Ramos (cell line): ENCODE measurements around the gene KIFAP3.
"Not testable (repeated sequence)": the region's sequence is repeated elsewhere in the genome, so short reads cannot be mapped to it uniquely, and the experiment has no call there.

Experiments used
- in situ Hi-C: fragments of 300-500 bp; cut with MboI; formaldehyde crosslinking; loops from one replicate; pipeline ENCODE4 v1.14.3; 2022; ENCODE audit warnings: low sequenced_read_pairs; ENCODE audit not compliant: unreplicated experiment

KIFAP3 gene

DNA sequence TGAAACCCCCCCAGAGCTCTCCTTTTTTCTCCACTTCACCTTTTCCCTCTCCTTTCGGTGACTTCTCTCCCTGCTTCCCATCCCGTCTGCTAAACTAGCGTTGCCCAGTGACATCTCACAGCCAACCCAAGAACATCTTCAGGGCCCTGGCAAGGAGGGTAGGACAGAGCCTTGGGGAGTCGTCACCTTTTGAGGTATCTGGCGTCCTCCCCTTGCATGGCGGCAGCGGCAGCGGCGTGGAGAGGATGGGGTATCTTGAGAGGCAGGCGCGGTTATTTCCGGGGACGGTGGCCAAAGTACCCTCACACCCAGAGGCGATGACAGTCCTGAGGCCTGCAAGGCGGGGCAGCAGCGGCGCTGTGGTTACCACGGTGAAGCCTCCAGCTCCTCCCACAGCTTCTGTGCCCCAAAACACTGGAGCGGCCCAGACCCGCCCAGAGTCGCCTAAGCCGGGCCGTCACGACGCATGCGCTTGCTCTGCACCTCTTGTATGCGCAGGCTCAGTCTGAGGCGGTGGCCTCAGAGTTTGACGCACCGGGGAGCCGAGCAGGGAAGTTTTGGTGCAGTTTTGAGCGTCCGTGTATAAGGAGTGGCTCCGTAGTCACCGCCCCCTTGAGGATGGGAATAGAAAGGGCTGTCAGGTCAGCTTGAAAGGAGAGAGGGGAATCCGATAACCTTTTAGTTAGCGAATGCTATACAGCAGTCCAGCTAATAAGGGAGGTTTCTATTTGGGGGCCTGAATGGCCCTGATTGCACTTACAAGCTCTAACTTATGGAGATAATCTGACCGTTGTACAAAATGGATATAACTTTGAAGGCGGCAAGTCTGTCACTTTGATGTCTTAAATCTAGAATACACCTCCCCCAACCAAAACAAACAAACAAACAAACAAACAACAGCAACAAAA is at the start of gene KIFAP3:
Gene KIFAP3 (minus strand): TSS at position 446 of the 908 bp plus-strand sequence. CDS start 228 bp downstream, at position 218.
- in situ Hi-C loops: no loop called here

DNA sequence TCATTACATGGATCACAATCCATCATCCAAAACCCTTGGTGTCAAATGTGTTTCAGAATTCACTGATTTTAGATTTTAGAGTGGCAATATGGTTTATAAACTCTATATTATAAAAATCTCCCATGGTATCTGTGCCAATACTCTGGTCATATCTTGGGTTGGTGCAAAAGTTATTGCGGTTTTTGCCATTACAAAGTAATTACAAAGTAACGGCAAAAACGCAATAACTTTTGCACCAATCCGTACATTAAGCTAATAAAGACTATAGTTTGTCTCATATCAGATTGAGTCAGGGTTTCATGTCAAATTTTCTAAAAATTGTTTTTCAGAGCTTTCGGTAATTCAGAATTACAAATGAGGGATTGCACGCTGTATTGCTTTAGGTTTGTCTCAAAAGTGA is 47.9 kb upstream of the KIFAP3 start:
- in situ Hi-C loops: no loop called here

DNA sequence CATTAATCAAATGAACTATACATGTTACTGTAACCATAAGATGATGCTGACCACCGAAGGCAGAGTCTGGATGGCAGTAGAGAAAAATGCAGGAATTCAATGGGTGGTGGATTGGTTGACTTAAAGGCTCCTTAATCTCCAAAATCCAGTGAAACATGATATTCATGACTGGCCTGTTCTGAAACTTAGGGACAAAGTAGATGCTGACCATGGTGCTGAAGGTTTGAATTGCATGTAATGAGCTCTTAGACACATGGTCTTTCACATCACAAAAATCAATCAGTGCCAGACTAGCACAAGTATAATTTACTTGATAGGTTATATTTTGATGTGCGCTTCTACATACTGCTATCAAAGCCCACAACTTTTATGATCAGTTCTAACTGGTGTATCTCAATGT is 40.4 kb upstream of the KIFAP3 start:
- in situ Hi-C loops: no loop called here

DNA sequence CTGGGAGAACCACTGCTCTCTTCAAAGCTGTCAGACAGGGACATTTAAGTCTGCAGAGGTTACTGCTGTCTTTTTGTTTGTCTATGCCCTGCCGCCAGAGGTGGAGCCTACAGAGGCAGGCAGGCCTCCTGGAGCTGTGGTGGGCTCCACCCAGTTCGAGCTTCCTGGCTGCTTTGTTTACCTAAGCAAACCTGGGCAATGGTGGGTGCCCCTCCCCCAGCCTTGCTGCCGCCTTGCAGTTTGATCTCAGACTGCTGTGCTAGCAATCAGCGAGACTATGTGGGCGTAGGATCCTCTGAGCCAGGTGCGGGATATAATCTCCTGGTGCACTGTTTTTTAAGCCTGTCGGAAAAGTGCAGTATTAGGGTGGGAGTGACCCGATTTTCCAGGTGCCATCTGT is 38.6 kb upstream of the KIFAP3 start:
- in situ Hi-C loops: not testable (repeated sequence)

DNA sequence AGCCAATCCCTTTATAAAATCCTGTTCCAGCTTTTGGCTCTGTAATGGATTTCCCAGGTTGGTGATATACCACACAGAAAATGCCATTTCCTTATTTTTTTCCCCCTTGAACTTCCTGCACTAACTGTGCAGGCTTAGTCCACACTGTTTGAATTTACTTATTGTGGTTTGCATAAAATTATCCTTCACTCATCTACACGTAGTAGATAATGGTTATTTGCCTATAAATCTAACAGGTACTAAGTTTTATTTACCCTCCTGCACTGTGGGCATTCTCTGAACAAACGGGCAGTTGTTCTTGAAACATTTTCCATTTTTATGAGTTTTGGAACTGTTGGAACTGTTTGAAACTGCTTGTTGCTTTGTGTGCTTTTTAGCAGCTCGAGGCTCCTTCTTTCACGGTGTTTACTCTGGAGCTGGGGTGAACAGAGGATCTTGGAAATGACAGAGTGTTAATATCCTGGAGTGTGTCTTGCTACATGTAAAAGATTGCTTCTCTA is 23.0 kb upstream of the KIFAP3 start:
- in situ Hi-C loops: no loop called here

DNA sequence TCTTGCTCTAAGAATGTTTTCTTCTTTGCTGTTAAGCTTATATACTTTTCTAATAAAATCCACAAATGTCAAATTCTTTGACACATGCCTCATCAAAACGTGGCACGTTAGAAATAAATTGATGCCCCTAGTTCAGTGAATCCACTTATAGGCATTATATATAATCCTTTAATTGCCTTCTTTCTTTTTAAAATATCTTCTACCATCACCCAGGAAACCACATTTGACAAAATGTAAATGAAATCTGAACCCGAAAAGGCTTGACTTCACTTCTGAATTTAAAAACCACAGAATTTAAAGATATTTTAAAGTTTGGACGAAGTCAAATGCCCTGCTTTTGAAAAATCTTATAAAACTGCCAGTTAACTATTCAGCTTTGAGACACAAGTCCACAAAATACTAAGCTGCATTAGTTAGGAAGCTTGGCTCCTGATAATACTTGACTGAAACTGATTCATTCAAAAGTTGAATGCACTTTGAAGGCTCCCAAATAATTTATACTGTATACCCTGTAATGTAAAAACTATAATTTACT is 22.4 kb upstream of the KIFAP3 start:
- in situ Hi-C loops: no loop called here

DNA sequence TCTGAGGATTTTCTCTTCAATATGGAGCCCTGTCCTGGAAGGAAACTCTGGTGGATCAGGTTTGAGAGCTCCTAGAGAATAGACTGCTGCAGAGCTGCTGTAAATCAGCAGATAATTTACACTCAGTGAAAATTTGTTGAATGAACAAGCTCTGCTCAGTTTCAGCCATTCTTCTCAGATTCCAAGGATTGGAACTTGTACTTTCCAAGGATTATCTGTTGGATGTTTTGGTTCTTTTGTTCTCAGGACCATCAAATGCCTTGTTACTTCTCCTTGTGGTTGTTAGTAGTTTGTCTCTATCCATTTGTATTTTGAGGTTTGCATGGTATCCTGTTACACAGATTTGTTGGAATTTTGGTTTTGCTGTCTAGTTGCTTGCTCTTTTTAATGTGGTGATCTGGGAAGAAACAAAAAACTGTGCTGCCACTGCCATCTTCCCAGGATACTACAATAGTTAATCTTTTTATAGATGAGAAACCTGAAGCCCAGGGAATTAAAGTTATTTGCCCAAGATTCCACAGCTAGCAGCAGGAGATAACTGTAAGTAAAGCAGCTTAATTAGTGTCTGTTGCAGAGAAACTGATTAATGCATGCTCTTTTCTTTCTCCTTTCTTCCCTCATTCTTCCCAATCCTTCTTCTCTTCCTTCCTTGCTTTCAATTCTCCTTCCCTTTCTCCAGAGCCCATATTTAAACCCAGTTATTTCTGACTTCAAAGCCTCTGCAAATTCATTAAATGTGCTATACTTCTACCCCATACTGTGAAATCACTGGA is 21.7 kb upstream of the KIFAP3 start:
- in situ Hi-C loops: no loop called here

DNA sequence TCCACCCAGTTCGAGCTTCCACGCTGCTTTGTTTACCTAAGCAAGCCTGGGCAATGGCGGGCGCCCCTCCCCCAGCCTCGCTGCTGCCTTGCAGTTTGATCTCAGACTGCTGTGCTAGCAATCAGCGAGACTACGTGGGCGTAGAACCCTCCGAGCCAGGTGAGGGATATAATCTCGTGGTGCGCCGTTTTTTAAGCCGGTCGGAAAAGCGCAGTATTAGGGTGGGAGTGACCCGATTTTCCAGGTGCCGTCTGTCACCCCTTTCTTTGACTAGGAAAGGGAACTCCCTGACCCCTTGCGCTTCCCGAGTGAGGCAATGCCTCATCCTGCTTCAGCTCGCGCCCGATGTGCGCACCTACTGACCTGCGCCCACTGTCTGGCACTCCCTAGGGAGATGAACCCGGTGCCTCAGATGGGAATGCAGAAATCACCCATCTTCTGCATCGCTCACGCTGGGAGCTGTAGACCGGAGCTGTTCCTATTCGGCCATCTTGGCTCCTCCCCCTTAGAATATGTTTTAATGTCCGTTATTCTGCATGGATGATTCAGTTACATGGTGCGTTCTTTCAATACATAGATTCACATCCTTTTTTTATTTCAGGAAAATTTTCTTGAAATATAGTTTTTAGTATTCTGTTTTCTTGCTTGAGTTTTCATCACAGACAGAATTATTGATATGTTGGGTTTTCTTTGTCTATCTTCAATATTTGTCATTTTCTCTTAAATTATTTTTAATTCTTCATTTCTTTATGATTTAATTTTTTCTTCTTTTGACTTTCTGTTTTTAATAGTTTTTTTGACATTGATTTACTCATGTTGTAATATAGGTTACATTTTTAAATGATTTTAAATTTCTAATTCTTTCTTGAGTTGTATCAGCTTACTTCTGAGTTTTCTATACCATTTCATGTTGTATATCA is 20.5 kb upstream of the KIFAP3 start:
- in situ Hi-C loops: not testable (repeated sequence)

DNA sequence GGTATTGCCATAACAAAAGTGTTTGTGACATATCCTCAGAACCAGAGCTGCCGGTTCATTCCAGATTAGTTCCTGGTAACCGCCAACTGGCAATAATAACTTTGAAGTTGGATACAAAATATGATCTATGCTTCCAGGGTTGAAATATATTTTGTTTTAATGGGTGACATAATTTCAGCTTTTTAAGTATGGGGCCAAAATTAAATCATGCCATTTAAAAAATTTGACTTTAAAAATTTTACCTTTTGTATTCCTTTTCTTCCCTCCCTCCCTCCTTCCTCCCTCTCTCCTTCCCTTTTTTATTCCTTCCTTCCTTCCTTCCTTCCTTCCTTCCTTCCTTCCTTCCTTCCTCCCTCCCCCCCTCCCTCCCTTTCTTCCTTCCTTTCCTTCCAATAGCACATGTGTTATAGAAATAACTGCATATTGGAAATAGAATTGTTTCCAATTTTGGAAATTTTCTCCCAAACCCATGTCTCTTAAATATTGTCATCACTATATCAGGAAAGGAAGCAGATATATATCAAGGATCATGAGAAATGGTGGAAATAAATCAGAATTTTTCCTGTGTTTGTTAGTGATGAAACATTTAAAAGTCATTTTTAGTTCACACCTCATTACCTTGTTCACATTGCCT is 12.0 kb upstream of the KIFAP3 start:
- in situ Hi-C loops: no loop called here

DNA sequence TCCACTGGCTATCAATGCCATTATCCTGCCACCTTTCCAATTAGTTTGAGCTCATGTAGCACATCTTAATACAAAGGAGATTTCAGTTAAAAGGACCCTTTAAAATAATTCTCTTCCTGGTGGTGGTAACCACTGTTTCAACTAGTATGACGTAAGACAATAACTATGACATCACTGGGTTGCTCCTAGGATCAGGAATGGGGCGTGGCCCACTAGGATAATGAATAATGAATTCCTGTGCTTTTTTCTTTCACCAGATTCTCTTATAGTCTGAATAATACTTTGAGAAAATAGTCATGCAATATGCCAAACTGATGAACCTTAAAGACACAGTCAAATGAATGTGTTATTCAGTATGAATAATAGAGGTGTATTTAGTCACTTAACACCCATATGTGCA is 10.6 kb upstream of the KIFAP3 start:
- in situ Hi-C loops: no loop called here

DNA sequence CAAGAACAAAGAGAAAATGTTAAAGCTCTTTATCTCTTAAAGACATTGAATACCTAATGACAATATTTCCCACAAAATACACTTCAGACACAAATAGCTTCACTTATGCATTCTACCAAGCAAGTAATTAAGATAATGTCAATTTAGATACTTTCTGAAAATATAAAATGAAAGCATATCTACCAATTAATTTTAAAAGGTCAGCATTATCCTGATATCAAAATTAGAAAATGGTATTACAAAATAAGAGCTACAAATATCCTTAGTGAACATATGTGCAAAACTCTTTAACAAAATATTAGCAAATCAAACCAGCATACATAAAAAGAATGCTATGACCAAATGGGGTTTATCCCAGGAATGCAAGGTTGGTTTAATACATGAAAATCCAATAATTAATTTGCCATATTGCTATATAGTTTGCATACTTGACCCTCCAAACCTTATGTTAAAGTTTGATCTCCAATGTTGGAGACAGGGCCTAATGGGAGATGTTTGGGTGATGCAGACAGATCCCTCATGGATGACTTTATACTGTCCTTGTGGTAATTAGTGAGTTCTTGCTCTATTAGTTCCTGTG is 4.2 kb upstream of the KIFAP3 start:
- in situ Hi-C loops: no loop called here

DNA sequence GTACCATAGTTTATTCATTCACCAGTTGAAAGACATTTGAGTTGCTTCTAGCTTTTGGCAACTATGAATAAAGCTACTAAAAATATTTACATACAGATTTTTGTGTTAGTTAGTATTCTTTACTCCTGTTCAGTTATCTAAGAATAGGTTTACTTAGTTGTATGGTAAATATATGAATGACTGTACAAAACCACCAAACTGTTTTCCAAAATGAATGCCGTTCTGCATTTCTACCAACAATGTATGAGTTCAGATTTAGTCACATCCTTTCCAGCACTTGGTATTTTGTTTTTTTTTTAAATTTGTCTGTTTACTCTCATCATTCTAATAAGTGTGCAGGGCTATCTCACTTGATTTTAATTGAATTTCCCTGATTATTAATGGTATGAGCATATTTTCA is 3.4 kb upstream of the KIFAP3 start:
- in situ Hi-C loops: no loop called here

DNA sequence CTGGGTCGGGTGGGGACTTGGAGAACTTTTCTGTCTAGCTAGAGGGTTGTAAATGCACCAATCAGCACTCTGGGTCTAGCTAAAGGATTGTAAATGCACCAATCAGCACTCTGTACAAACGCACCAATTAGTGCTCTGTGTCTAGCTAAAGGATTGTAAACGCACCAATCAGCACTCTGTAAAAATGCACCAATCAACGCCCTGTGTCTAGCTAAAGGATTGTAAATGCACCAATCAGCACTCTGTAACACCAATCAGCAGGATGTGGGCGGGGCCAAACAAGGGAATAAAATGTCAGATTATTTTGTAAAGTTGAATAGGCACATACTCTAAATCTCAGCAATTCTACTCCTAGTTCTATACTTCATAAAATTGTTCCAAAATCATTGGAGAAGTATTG is 2.5 kb upstream of the KIFAP3 start:
- in situ Hi-C loops: not testable (repeated sequence)

DNA sequence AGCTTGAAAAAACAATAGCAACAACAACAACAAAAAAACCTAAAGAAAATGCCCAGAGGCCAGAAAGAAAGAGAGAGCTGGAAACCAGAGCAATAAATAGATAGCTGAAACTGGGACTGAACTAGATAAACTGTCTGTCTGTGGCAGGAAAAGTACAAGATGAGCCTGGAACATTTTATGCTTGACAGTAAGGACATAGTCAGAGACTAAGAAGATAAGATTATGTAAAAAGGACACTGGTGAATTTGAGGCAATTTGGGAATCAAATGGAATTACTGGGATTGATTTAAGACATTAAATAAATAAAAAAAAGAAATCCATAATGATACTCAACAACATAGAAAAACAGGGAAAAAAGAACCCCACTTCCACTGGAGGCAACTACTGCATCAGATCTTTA is 1.7 kb upstream of the KIFAP3 start:
- in situ Hi-C loops: no loop called here

DNA sequence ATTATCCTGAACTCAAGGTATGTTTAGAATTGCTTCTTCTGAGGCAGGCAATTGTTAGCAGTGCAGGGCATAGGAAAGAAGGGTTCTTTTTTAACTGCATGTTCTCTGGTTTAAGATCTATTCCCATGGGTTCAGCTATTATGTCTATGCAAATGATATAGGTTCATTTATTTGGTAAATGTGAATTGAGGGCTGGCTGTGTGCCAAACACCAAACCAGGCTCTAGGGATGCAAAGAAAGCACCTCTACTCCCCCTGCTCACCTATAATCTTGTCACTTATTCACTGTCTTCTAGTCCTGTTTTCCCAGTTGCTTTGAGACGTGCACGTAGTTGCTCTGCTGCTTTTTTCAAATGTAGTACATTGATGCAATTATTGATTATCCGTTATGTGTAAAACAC is 691 bp upstream of the KIFAP3 start:
- in situ Hi-C loops: no loop called here

DNA sequence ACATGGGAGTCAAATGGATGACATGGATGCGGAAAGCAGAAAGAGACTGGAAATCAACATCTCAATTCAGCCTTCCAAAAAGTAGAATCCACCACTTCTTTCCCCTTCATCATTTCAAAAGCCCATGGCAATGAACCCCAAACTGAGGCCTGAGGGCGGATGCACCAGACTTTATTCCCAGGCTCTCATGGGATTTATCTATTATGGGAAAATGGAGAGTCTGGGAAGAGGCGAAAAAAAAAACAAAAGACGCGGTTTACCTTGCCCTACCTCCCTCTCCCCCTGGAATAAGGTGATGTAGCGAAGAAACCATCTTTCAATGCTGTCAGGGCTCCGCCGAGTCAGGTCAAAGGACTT is 624 bp downstream of the KIFAP3 start:
- in situ Hi-C loops: no loop called here

DNA sequence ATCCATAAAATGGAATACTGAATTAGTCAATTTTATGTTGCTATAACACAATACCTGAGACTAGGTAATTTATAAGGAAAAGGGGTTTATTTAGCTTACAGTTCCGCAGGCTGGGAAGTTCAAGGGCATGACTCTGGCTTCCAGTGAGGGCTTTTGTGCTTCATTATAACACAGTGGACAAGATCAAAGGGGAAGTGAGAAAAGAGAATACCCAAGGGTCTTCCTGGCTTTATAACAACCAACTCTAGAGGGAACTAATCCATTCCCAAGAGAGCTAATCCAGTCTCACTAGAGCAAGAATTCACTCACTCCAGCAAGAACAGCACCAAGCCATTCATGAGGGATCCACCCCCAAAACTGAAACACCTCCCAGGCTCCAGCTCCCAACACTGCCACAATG is 3.1 kb downstream of the KIFAP3 start:
- in situ Hi-C loops: no loop called here

DNA sequence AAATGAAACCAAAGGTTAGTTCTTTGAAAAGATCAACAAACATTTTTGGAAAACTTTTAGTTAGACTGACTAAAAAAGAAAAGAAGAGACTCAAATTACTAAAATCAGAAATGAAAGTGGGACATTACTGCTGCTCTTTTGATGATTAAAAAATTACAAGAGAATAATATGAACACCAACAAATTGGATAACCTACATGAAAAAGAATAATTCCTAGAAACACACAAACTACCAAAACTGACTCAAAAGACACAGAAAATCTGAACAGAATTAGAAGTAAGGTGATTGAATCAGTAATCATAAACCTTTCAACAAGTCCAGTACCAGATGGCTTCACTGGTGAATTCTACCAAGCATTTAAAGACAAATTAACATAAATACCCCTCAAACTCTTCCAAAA is 5.6 kb downstream of the KIFAP3 start:
- in situ Hi-C loops: no loop called here

DNA sequence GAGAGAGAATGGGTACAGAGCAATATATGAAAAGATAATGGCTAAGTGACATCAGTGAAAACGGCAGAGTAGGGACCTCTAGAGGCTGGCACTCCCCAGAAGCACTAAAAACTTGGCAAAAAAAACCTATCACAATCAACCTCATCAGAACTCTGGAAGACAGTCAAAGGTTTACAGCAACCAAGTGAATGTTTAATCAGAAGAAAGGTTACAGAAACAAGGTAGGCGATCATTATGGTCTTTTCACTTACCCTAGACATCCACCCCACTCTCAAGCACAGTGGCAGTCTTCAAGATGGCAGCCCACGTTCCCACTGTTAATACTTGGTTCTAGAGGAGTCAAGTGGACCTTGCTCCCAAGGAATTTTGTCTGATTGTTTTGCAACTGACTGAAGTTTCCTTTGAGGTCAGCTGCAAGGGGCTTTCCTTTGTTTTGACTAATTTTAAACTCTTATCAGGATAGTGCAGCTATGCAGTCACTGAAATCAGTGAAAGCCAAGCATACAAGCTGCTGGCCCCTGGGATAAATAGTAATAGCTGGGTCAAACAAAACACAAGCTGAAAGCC is 7.2 kb downstream of the KIFAP3 start:
- in situ Hi-C loops: no loop called here
